ENCODE data around the gene AOC2. TPM values are rescaled to one million over a fixed set of nuclear protein-coding genes. Genes with fewer than 3 reads are reported as not detected.
A peak's percentile ranks its signal among the peaks of the same experiment; 100 is the strongest.

The AOC2 gene
- total and polyA plus RNA-seq, 2 of the 13 experiments (the other 11 are each of a cell fraction or from before 2014, with no cell fraction given): 1.2 to 3.3 TPM

GRCh38 chr17:42803074-42803883 lies 41.1 kb upstream of the AOC2 start (continued):
- TF ChIP-seq ZNF800 (CRISPR knock-in tag; IDR thresholded peaks at IDR 0.05): 0 out of 2 replicates have a peak, but pooled peaks have one; percentile 25
- peak; percentile 31; the same call in 1 of the 2 replicates for TF ChIP-seq MIXL1 (CRISPR knock-in tag; IDR thresholded peaks at IDR 0.05)
- TF ChIP-seq E2F1 (CRISPR knock-in tag; IDR thresholded peaks at IDR 0.05): no peak
- no peak for TF ChIP-seq MAFK (conservative IDR thresholded peaks at IDR 0.05 in 1 of 2, IDR thresholded peaks at IDR 0.05 in 1 of 2; ENCODE audit: low read length in 2 of 2)
- peak in 1 of 2 experiments; percentile 57; a peak in 1 of 4 replicates for TF ChIP-seq EP300 (IDR thresholded peaks at IDR 0.05; ENCODE audit: low read depth in 2 of 2, low read length in 2 of 2)
- TF ChIP-seq EP300 (CRISPR knock-in tag; IDR thresholded peaks at IDR 0.05; ENCODE audit: borderline replicate concordance): no peak; the same call in 1 of the 2 replicates
- TF ChIP-seq BCL6 (CRISPR knock-in tag; IDR thresholded peaks at IDR 0.05): peak; percentile 87
- TF ChIP-seq IRF2 (CRISPR knock-in tag; IDR thresholded peaks at IDR 0.05): peak; percentile 40; the same call in 1 of the 2 replicates
- TF ChIP-seq YEATS2 (CRISPR knock-in tag; IDR thresholded peaks at IDR 0.05; ENCODE audit: borderline replicate concordance): peak; percentile 15; the same call in 1 of the 2 replicates
- TF ChIP-seq NCOA2 (CRISPR knock-in tag; IDR thresholded peaks at IDR 0.05): peak; percentile 47; the same call in 1 of the 2 replicates
- TF ChIP-seq CCDC6 (CRISPR knock-in tag; IDR thresholded peaks at IDR 0.05): no peak
- peak; percentile 67 for TF ChIP-seq MED1 (CRISPR knock-in tag; IDR thresholded peaks at IDR 0.05)
- TF ChIP-seq PPARG (CRISPR knock-in tag; conservative IDR thresholded peaks at IDR 0.05): no peak
- no peak for TF ChIP-seq SMAD9 (CRISPR knock-in tag; IDR thresholded peaks at IDR 0.05)
- TF ChIP-seq CEBPG (CRISPR knock-in tag; IDR thresholded peaks at IDR 0.05): no peak
- TF ChIP-seq FOXO1 (CRISPR knock-in tag; IDR thresholded peaks at IDR 0.05): peak; percentile 36; the same call in 1 of the 2 replicates
- peak; percentile 26; the same call in 1 of the 2 replicates for TF ChIP-seq ZNF788 (CRISPR knock-in tag; IDR thresholded peaks at IDR 0.05; ENCODE audit: borderline replicate concordance)
- TF ChIP-seq, protein P1, sequence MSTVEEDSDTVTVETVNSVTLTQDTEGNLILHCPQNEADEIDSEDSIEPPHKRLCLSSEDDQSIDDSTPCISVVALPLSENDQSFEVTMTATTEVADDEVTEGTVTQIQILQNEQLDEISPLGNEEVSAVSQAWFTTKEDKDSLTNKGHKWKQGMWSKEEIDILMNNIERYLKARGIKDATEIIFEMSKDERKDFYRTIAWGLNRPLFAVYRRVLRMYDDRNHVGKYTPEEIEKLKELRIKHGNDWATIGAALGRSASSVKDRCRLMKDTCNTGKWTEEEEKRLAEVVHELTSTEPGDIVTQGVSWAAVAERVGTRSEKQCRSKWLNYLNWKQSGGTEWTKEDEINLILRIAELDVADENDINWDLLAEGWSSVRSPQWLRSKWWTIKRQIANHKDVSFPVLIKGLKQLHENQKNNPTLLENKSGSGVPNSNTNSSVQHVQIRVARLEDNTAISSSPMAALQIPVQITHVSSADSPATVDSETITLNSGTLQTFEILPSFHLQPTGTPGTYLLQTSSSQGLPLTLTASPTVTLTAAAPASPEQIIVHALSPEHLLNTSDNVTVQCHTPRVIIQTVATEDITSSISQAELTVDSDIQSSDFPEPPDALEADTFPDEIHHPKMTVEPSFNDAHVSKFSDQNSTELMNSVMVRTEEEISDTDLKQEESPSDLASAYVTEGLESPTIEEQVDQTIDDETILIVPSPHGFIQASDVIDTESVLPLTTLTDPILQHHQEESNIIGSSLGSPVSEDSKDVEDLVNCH (CRISPR knock-in tag; IDR thresholded peaks at IDR 0.05): no peak
- no peak for TF ChIP-seq PAWR (CRISPR knock-in tag; IDR thresholded peaks at IDR 0.05; ENCODE audit: borderline replicate concordance)
- TF ChIP-seq RXRB (CRISPR knock-in tag; IDR thresholded peaks at IDR 0.05; ENCODE audit: borderline replicate concordance): peak; percentile 31; the same call in 1 of the 2 replicates
- no peak for TF ChIP-seq NFRKB (IDR thresholded peaks at IDR 0.05)
- no peak for TF ChIP-seq CBX2 (IDR thresholded peaks at IDR 0.05; ENCODE audit: low read depth, low read length)
- no peak for TF ChIP-seq CBX2 (CRISPR knock-in tag; IDR thresholded peaks at IDR 0.05; ENCODE audit: low read depth)
- TF ChIP-seq MLLT10 (CRISPR knock-in tag; IDR thresholded peaks at IDR 0.05): no peak
- TF ChIP-seq PLSCR1 (CRISPR knock-in tag; IDR thresholded peaks at IDR 0.05; ENCODE audit: borderline replicate concordance): no peak
- TF ChIP-seq WIZ (CRISPR knock-in tag; IDR thresholded peaks at IDR 0.05): no peak
- TF ChIP-seq ARNT (IDR thresholded peaks at IDR 0.05): no peak

Measured in HepG2 (cell line).